RPMI7951 (cell line): Measurements from ENCODE around the gene CACNA2D1. TPM values are rescaled to one million over a fixed set of nuclear protein-coding genes. Genes with fewer than 3 reads are reported as not detected.

Experiments used
- DNase-seq: peaks from one replicate; pipeline ENCODE4 v3.0.0-alpha.2; 2012; ENCODE audit warnings: low read depth
- total RNA-seq: library from RNA; depleted of rRNA; stranded (reverse); fragments of >200 nt; shearing (Covaris generic); gene quantifications from 2 replicates; pipeline ENCODE4 v1.2.3, GENCODE V29; 2014; rRNA removed

CACNA2D1 gene
- 7.2 and 9.3 TPM in 2 replicates for total RNA-seq

DNA sequence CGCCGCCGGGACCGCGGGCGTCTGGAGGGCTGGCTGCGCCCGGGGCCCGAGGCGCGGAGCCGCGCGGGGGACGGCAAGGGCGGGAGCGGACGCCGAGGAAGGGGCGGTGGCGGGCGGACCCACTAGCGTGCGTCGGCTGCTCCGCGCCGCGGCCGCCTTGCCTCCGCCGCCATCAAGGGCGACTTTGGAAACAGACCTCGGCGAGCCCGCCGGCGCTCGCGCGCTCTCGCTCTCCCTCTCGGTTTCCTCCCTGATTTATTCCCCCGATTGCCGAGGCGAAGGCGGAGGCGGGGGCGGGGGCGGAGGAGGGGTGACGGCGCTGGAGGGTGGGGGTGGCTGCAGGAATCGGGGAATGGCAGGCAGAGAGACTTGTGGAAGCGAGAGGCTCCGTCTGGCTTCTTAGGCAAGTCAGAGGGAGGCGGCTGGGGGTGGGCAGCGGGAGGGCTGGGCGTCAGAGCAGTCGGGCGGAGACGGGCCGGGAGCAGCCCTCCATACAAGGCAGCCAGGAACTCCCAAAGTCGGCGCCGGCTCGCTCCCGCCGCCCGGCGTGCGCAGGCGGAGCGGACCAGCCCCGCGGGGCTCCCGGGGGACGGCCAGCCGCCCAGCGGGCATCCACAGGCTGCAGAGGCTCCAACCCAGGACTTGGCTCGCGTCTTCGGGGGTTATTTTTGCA, at the start of gene CACNA2D1:
Gene CACNA2D1 (minus strand): TSS at position 231 of the 673 bp plus-strand sequence.
- DNase-seq, result peak; percentile 76

DNA sequence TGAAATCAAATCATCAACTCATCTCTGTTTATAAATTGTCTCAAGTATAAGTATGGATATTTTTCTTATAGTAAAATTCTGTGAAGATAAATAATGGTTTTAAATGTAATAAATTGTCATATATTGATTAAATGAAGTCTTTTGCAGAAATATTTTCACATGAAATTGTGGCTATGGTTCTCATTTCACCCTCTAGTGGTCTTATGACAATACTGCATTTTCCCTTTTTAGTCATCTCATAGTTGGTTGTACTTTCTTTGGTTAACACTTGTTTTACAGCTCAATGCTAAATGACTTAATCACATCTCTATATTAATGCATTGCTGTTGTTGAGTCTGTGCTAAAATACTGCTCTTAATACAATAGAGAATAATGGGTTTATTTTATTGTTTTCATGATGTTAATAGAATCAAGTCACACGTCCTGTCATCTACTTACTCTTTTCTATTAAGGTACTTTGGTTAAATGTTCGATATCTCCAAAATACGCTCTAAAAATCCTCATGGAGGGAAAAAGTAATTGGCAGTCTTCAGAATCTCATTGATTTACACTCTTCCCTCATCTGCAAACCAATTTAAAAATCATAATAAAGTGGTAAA, 38.0 kb upstream of the CACNA2D1 start:
- DNase-seq, result peak; percentile 21

DNA sequence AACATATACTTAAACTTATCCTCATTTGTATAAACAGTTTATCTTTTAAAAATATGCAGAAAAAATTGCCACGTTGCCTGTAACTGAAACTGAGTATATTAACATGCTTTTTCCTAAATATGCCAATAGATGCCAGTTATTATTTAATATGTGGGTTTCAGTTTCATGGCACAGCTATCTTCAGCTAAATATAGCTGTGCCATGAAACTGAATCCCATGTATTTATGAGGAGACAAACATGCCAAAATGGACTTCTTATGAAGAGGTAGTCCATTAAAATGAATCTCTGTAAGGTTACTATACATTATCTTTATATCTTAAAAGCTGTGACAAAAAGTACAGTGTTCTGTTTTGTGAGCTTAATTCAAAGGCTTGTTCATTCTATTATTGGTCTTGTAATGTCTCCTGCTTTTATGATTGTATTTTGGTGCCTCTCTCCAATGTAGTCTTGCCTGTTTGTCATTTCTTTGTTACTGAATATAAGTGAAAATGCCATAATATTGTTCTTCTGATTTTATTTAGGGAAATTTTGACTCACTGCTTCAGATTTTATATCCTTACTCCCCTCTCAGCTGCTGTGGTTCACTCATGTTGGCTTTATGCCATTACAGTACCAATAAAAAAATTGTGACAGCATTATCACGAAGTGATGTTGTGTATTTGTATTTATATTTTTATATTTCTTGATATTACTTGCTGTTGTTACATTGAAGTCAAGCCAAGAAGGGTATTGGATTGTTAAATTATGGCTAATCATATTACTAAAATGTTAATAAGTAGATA, 34.3 kb upstream of the CACNA2D1 start:
- DNase-seq, result no peak

DNA sequence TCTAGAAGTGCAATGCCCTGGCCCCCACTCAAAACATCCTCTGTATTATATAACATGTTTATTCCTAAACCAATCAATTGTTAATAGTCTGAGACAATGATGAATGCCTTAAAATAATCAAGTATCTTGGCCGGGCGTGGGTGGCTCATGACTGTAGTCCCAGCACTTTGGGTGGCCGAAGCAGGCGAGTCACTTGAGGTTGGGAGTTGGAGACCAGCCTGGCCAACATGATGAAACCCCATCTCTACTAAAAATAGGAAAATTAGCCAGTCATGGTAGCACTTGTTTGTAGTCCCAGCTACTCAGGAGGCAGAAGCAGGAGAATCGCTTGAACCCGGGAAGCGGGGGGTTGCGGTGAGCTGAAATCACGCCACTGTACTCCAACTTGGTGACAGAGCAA, 29.4 kb upstream of the CACNA2D1 start:
- DNase-seq, result no peak

DNA sequence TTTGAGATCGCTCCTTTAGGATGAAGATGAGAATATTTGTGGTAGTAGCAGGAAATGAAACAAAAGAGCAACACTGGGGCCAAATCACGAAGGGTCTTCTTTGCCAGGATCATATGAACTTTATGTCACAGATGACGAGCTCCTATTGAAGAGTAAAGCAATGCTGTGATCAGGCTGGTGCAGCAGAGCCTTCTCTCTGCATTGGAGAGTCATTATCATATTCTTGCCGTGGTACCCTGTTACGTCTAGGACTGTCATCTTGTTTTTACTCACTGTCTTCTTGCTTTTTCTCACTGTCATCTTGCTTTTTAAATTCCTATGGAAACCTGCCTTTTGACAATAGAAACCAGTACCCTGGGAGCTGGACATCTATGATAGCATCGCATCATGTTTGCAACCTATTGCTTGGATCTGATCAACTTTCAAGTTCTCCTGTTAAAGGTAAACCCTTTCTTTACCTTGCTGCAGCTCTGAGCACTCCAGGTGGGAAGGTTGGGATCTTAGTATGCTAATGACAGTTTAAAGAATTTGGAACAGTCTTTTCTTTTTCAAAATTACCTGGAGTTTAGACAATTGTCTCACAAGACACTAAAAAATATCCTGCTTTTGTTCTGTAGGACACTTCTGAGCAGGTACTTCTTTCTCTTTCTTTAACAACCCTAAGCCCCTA, 27.9 kb upstream of the CACNA2D1 start:
- DNase-seq, result no peak

DNA sequence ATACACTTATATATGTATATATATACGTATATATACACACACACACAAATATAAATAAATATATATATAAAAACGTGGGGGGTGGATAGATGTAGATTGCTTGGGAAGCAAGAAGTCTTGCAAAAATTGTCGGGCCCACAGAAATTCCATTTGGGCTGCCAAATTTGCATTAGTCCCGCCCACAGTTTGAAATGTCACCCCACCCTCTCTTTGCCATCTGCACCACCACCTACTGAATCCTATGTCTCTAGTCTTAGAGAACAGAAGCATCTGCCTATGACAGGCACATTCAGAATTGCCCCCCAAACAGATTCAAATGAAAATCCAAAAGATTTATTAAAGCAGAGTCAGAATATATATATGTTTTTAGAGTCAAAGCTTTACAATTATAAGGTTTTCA, 25.6 kb upstream of the CACNA2D1 start:
- DNase-seq, result no peak

DNA sequence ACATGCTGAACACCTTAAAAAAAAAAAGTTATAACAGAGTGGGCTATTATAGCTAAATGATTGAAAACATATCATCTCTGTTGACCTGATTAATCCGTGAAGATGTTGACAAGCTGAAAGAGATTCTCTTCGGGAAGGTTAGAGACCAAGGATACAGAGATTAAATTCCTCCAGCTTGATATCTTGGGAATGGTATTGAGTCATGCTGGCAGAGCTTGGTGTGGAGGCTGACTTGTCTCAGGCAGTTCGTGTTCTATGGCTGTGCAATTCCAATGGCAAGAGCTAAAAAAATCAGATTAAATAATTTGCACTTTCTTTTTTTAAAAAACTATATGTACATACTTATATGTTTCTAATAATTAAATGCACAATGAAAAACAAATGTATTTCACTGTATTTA, 24.9 kb upstream of the CACNA2D1 start:
- DNase-seq, result no peak

DNA sequence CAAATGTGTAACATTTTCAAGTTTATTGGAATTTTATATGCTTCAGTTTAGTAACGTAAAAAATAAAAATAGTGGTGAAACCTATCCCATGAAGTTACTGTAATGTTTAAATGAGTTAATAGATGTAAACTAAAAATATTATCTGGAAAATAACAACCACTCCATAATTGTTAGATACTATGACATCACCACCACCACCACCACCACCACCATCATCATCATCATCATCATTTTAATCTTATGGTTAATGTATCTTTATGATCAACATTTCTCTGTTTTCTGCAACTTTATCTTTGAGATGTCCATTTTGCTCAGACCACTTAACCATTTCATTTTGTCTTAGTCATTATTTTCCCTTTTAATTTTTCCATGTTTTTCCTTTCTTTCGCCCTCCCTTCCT, 23.4 kb upstream of the CACNA2D1 start:
- no peak for DNase-seq

DNA sequence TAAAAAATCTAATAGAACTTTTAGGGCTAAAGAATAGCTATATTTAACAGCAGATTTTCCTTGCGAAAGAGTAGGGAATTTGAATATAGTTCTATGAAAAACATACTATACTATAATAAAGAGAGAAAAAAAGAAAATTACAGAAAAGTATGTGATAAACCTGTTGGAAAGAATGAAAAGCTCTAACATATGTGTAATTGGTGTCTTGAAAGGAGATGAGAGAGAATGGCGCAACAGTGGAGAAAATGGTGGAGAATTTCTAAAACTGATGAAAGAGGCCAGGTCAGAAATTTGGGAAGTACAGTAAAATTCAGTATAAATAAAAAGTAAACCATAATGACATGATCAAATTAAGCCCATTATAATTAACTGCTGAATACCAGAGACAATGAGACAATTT, 20.8 kb upstream of the CACNA2D1 start:
- no peak for DNase-seq

DNA sequence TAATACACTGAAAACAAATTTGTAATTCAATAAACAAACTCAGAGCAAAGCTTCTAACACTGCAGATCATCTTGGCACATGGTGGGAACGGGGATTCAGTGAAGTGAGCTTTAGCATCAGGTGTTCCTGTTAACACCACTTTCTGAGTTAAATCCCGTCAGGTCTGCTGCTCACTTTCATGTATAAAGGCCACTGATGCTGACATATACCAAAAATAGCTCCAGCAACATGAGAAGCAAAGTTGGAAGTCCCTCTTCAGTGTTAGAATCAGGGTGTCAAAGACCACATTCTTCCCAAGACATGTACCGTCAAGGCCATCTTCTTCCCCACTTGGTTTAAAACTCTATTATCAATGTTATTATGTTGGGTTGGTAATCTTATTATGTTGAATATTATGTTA, 11.7 kb upstream of the CACNA2D1 start:
- no peak for DNase-seq

DNA sequence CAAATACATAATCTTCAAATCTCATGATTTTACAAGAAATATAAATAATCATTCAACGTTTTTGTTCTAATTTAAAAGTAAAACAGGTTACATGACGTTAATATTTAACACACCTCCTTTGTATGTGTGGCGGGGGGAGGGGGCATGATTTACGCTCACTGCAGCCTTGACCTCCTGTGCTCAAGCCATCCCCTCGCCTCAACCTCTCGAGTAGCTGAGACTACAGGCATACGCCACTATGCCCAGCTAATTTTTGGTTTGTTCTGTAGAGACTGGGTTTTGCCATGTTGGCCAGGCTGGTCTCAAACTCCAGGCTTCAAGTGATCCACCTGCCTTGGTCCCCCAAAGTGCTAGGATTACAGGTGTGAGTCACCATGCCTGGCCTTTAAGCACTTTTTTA, 7.2 kb upstream of the CACNA2D1 start:
- DNase-seq, result no peak

DNA sequence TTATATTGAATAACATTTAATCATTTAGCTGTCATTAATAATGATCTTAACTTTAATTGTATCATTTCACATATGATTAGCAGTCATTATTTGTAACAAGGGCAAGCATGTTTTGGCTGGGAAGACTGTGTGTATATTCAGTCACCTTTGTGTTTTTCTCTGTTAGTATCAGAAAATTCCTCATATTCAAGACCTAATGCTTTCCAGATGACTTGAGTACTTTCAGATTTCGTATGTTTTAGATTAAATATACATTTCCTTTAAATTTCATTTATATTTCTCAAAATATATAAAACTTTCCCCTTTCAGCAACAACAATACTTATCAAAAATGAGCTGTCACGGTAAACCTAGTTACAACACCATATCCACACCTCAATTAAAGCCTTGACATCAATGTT, 6.3 kb upstream of the CACNA2D1 start:
- DNase-seq, result no peak

DNA sequence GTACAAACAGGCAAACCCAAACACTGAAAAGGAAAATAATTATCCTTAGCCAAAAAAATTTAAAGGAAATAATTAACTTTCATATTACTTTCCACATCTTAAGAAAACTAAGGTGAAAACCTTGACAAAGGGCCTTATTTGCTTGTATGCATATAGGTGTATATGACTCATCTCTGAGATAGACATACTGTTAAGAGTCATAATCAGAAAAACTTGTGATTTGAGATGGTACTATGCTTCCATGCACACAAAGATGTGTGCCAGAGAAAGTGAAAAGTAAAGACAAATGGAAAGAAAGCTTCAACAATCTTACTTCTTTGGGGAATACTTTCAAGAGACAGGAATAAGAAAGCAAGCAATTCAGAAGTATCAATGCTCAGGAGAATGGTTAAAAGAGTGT, 3.3 kb upstream of the CACNA2D1 start:
- no peak for DNase-seq

DNA sequence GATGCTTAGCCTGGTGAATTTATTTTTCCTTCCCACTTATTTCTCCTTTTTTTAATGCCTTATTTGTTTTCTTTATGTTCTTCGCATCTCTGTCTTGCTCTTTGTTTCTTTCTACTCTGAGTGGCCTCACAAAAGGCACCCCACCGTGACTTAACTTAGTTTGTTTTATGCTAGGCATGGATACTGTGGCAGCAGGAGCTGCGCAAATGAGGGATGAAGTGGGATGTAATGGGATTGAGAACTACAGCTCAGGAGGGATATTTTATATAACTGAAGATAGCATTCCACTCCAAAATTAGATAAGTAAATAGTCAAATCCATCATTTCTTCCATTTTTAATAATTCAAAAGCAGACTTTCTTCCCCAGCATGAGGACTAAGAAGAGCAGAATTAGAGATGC, 1.7 kb upstream of the CACNA2D1 start:
- DNase-seq, result no peak

DNA sequence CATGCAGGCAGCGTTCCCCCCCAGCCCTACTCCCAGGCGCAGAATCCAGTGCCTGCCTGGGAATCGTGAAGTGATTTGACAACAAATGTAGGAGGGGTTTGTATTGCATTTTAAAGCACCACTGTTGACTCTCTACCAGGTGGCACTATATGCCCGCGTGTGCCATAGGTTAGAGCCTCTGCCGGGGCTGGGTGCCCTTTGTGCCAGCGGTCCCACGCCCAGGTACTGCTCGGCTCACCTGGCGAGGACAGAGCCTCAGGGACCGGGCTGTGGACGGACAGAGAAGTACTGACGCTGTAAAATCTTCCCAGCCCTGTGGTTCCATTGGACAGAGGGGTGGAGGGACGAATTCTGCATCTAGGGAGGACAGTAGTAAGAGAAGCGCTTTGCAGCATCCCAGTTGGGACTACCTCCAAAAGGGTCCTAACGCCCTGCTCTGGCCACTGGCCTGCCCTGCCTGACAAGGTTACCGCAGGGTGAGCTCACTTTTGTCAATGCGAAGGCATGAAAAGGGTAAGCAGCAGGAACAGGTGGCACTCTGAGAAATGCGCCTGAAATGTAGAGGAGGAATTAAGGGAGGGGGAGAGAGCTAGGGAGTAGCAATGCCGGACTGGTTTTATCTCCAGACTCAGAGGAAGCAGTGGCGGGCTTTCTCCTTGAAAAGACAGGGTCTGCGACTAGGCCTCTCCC, 788 bp upstream of the CACNA2D1 start:
- no peak for DNase-seq

DNA sequence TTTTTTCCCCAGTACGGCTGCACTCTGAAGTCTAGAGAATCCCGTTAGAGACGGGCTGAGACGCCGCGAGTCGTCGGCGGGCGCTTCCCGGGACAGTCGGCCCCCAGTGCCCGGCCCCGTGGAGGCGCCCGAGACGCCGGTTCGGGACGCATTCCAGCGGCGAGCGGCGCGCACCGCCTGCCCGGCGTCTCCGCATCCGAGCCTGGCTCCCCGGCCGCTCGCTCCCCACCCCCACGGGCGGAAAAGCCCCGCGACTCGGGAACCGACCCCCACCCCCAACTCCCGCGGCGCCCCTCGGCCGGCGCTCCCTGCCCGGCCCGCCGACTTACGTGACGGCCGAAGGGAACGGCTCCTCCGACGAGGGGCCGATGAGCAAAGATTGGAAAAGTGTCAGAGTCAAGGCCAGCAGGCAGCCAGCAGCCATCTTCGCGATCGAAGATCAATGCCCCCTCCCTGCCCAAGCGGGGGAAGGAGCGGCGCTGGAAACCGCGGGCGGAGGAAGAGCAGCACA, 486 bp downstream of the CACNA2D1 start:
- DNase-seq, result peak; percentile 25

DNA sequence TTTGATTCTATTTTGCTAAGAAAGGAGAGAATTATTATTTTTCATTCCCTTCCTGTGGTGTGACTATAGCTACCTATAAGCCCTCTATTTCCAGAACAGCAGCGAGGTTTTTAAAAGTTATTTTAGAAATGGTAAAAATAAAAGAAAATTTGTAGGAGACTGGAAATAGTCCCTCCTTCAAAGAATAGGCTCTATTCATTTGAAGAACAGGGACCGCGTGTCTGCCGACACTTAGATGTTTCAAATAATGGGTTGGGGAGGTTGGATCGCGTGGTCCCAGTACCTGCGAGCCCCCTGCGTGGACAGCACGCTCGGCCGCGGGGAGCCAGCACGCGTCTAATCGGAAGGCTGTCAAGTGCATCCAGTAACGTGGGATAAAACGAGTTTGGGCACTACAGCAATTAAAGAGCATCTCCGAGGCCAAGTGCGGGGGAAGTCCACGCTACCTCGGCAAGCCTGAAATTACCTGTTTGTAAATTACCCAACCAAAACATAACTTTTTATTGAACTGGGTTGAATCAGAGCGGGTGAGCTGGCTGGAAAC, 1.0 kb downstream of the CACNA2D1 start:
- no peak for DNase-seq

DNA sequence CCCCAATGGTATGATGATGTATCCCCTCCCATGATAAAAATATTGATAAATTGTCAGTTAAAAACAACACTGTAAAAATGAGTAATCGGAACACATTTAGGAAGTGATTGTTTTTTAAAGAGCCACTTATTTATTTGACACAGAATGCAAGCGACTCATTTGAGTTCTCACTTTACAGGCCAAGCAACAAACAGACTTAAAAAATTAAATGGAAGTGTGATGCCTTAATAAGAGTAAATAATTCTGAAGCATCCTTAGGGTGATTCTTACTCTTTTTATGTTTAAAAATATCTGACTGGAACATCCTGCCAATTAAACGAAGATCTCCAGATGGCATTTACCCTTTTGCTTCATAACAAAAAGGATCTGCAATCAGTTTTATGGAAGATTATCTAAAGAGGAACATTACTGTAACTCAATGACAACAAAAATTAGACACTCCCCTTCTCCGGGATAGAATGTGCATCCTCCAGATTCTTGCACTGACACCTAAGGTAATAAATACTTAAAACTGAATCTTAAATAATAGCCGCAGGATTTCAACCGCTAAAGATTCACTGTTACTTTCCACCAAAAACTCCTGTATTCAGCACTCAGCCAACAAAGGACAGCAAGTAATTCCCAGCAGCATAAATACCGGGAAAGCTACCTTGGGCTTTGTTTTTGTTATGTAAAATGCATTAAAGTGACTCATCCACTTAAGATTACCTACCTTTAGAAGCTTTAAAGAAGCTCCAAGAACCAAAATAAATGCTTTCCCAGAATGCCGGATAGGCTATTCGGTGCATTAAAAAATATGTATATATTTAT, 1.7 kb downstream of the CACNA2D1 start:
- no peak for DNase-seq

DNA sequence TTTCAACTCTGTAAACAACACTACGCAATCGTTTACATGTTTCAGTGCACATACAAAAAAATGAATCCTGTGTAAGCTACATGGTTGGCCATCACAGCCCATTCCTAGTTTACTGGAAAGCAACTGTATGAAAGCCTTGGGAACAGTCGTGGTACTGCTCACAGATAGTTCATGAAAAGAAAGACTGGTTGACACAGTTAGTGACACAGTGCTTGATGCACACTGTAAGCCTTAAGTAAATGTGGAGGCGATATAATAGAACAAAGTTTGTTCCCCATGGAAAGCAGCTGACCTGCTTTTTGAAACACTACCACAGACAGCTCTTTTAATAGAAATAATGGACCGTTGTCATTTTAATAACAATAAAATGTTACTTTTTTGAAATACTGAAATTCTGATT, 5.1 kb downstream of the CACNA2D1 start:
- DNase-seq, result no peak

DNA sequence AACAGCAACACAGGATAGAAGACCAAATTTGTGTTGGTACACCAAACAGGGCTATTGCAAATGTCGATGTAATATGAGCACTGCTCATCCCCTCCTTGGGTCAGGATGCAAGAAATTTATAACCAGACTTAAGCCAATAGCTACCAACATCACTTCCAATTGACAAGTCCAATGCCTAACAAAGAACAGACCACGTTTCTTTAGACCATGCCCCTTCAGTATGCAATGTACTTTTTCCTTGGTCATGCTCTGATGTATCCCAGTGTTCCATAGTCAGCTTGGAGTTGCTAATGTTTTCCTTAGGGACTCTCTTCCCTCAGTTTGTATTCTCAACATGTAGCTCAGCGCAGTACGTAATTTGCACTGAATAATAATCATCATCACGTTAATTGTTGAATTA, 7.8 kb downstream of the CACNA2D1 start:
- no peak for DNase-seq
